ENCODE data around the gene KPNA6.

GRCh38 chr1:32219022-32219421 lies 111.2 kb downstream of the KPNA6 start:
- TF ChIP-seq, protein P1, sequence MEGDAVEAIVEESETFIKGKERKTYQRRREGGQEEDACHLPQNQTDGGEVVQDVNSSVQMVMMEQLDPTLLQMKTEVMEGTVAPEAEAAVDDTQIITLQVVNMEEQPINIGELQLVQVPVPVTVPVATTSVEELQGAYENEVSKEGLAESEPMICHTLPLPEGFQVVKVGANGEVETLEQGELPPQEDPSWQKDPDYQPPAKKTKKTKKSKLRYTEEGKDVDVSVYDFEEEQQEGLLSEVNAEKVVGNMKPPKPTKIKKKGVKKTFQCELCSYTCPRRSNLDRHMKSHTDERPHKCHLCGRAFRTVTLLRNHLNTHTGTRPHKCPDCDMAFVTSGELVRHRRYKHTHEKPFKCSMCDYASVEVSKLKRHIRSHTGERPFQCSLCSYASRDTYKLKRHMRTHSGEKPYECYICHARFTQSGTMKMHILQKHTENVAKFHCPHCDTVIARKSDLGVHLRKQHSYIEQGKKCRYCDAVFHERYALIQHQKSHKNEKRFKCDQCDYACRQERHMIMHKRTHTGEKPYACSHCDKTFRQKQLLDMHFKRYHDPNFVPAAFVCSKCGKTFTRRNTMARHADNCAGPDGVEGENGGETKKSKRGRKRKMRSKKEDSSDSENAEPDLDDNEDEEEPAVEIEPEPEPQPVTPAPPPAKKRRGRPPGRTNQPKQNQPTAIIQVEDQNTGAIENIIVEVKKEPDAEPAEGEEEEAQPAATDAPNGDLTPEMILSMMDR (IDR thresholded peaks at IDR 0.05; ENCODE audit: low read depth, low read length) = no peak
- no peak for TF ChIP-seq EZH2phosphoT487 (IDR thresholded peaks at IDR 0.05; ENCODE audit: low read depth)

Measured in OCI-LY3 (cell line).